H9 (cell line): ENCODE measurements around the gene USP49. TPM values are rescaled to one million over a fixed set of nuclear protein-coding genes. Genes with fewer than 3 reads are reported as not detected.

Source experiments
- DNase-seq: peaks from one replicate; pipeline ENCODE4 v3.0.0-alpha.2; 2017
- H2AFZ ChIP-seq: one replicate; pipeline ENCODE4 v1.6.1; 2013; ENCODE audit warnings: mild to moderate bottlenecking, low read length, control low read depth, moderate library complexity
- H2AK5ac ChIP-seq: 2 replicates; pipeline ENCODE4 v1.6.1; 2013; ENCODE audit warnings: low read length, control low read depth, mixed read lengths; ENCODE audit not compliant: insufficient read length
- H2BK120ac ChIP-seq: one replicate; pipeline ENCODE4 v1.6.1; 2013; ENCODE audit warnings: low read depth, mild to moderate bottlenecking, low read length, control low read depth, inconsistent platforms; ENCODE audit not compliant: poor library complexity, severe bottlenecking
- H2BK12ac ChIP-seq: 2 replicates; pipeline ENCODE4 v1.6.1; 2013; ENCODE audit warnings: low read length, control low read depth, mixed read lengths, low read depth; ENCODE audit not compliant: insufficient read length
- H2BK15ac ChIP-seq: 2 replicates; pipeline ENCODE4 v1.6.1; 2013; ENCODE audit warnings: low read depth, low read length, control low read depth
- H2BK20ac ChIP-seq: one replicate; pipeline ENCODE4 v1.6.1; 2013; ENCODE audit warnings: low read depth, mild to moderate bottlenecking, low read length, control low read depth, inconsistent platforms; ENCODE audit not compliant: poor library complexity, severe bottlenecking
- H2BK5ac ChIP-seq: 2 replicates; pipeline ENCODE4 v1.6.1; 2013; ENCODE audit warnings: low read length, control low read depth, mixed read lengths; ENCODE audit not compliant: insufficient read length
- H3K14ac ChIP-seq: 2 replicates; pipeline ENCODE4 v1.6.1; 2013; ENCODE audit warnings: low read length, control low read depth; ENCODE audit not compliant: insufficient read depth
- H3K18ac ChIP-seq: 2 replicates; pipeline ENCODE4 v1.6.1; 2013; ENCODE audit warnings: low read depth, mild to moderate bottlenecking, mixed read lengths, low read length, control low read depth; ENCODE audit not compliant: insufficient read length
- H3K23ac ChIP-seq: 2 replicates; pipeline ENCODE4 v1.6.1; 2013; ENCODE audit warnings: low read length, control low read depth, mixed read lengths, low read depth; ENCODE audit not compliant: insufficient read length
- H3K23me2 ChIP-seq: 2 replicates; pipeline ENCODE4 v1.6.1; 2013; ENCODE audit warnings: low read depth, mild to moderate bottlenecking, mixed read lengths, low read length, control low read depth; ENCODE audit not compliant: insufficient read length, poor library complexity, severe bottlenecking
- H3K27ac ChIP-seq: 2 replicates; pipeline ENCODE4 v1.5.1; 2013; ENCODE audit warnings: low read length, control low read depth, mixed read lengths, low read depth; ENCODE audit not compliant: insufficient read length
- H3K27me3 ChIP-seq: 2 replicates; pipeline ENCODE4 v1.6.1; 2013; ENCODE audit warnings: low read length, control low read depth, inconsistent platforms; ENCODE audit not compliant: insufficient read depth
- H3K4ac ChIP-seq: 2 replicates; pipeline ENCODE4 v1.6.1; 2013; ENCODE audit warnings: low read depth, mild to moderate bottlenecking, control low read depth, inconsistent platforms, low read length, moderate library complexity
- H3K4me1 ChIP-seq: 2 replicates; pipeline ENCODE4 v1.6.1; 2013; ENCODE audit warnings: low read length, control low read depth, inconsistent platforms; ENCODE audit not compliant: insufficient read depth
- H3K4me2 ChIP-seq: 2 replicates; pipeline ENCODE4 v1.6.1; 2013; ENCODE audit warnings: low read length, control low read depth, mixed read lengths; ENCODE audit not compliant: insufficient read length, insufficient read depth
- H3K56ac ChIP-seq: 2 replicates; pipeline ENCODE4 v1.6.1; 2013; ENCODE audit warnings: low read depth, mild to moderate bottlenecking, mixed read lengths, low read length, control low read depth; ENCODE audit not compliant: insufficient read length
- H3K79me1 ChIP-seq: 2 replicates; pipeline ENCODE4 v1.6.1; 2013; ENCODE audit warnings: low read depth, mild to moderate bottlenecking, moderate library complexity, low read length, control low read depth, inconsistent platforms; ENCODE audit not compliant: insufficient read depth, poor library complexity, severe bottlenecking
- H3K79me2 ChIP-seq: 2 replicates; pipeline ENCODE4 v1.6.1; 2013; ENCODE audit warnings: low read length, control low read depth, inconsistent platforms; ENCODE audit not compliant: insufficient read depth
- H3K9ac ChIP-seq: 2 replicates; pipeline ENCODE4 v1.6.1; 2013; ENCODE audit warnings: low read length, control low read depth, mixed read lengths; ENCODE audit not compliant: insufficient read length; ENCODE audit errors: extremely low read depth
- H3K9me3 ChIP-seq: one replicate; pipeline ENCODE4 v1.6.1; 2013; ENCODE audit warnings: low read depth, low read length, inconsistent platforms; ENCODE audit not compliant: control insufficient read depth
- H3T11ph ChIP-seq: one replicate; pipeline ENCODE4 v1.6.1; 2013; ENCODE audit warnings: mild to moderate bottlenecking, low read length, control low read depth, inconsistent platforms
- H4K20me1 ChIP-seq: one replicate; pipeline ENCODE4 v1.6.1; 2013; ENCODE audit not compliant: control insufficient read depth, insufficient read length, insufficient read depth
- H4K5ac ChIP-seq: 2 replicates; pipeline ENCODE4 v1.6.1; 2013; ENCODE audit warnings: low read depth, mild to moderate bottlenecking, mixed read lengths, low read length, control low read depth; ENCODE audit not compliant: insufficient read length
- H4K8ac ChIP-seq: replicated peaks from 2 replicates; pipeline ENCODE4 v1.6.1; 2013; ENCODE audit warnings: low read length, control low read depth, mixed read lengths, low read depth; ENCODE audit not compliant: insufficient read length
- H4K91ac ChIP-seq: 2 replicates; pipeline ENCODE4 v1.6.1; 2013; ENCODE audit warnings: low read depth, mild to moderate bottlenecking, moderate library complexity, mixed read lengths, low read length, control low read depth; ENCODE audit not compliant: insufficient read length
- H3K27ac Mint-ChIP-seq, 3 experiments: 2 replicates in 2 of 3; 3 replicates in 1 of 3; pipeline ENCODE4 v1.8.0; 2020 to 2021; ENCODE audit warnings: mixed read lengths in 3 of 3, mild to moderate bottlenecking in 1 of 3, moderate library complexity in 1 of 3
- H3K27me3 Mint-ChIP-seq: 2 replicates; pipeline ENCODE4 v1.8.0; 2021; ENCODE audit warnings: low read depth, mild to moderate bottlenecking, moderate library complexity, mixed read lengths
- H3K36me3 Mint-ChIP-seq, 3 experiments: 2 replicates in 2 of 3; 3 replicates in 1 of 3; pipeline ENCODE4 v1.8.0; 2020 to 2021; ENCODE audit warnings: low read depth in 3 of 3, mixed read lengths in 3 of 3; ENCODE audit not compliant: insufficient read depth in 1 of 3
- H3K4me1 Mint-ChIP-seq, 2 experiments: 2 replicates each; pipeline ENCODE4 v1.8.0; 2020; ENCODE audit warnings: mixed read lengths in 2 of 2
- H3K4me3 Mint-ChIP-seq, 2 experiments: 2 replicates in 1 of 2; 3 replicates in 1 of 2; pipeline ENCODE4 v1.8.0; 2020 to 2021; ENCODE audit warnings: mild to moderate bottlenecking in 2 of 2, mixed read lengths in 2 of 2, moderate library complexity in 1 of 2
- H3K9me3 Mint-ChIP-seq, 2 experiments: 2 replicates in 1 of 2; 3 replicates in 1 of 2; pipeline ENCODE4 v1.8.0; 2020; ENCODE audit warnings: mild to moderate bottlenecking in 2 of 2, mixed read lengths in 2 of 2, moderate library complexity in 1 of 2
- WGBS: extraction: QIAGEN DNeasy Blood & Tissue Kit; methylation state at CpG from one replicate; pipeline ENCODE4 v1.1.7; 2013; ENCODE audit warnings: missing lambda C conversion rate, low lambda C conversion rate, mixed read lengths; ENCODE audit not compliant: insufficient read length; ENCODE audit errors: extremely low coverage; 5-methylcytosine and 5-hydroxymethylcytosine counted together
- total RNA-seq: library from RNA; stranded (reverse); gene quantifications from 2 replicates; pipeline ENCODE4 v1.2.1, GENCODE V29; 2021
- TF ChIP-seq, protein P1 (sequence below): fragments of 200-600 bp; sonication (generic); conservative IDR thresholded peaks from 3 replicates; pipeline ENCODE4 v1.8.0; 2021; ENCODE audit warnings: antibody characterized with exemption, mild to moderate bottlenecking

USP49 gene
- total RNA-seq, 1 experiment from 2014 or later = 19.0 TPM

DNA sequence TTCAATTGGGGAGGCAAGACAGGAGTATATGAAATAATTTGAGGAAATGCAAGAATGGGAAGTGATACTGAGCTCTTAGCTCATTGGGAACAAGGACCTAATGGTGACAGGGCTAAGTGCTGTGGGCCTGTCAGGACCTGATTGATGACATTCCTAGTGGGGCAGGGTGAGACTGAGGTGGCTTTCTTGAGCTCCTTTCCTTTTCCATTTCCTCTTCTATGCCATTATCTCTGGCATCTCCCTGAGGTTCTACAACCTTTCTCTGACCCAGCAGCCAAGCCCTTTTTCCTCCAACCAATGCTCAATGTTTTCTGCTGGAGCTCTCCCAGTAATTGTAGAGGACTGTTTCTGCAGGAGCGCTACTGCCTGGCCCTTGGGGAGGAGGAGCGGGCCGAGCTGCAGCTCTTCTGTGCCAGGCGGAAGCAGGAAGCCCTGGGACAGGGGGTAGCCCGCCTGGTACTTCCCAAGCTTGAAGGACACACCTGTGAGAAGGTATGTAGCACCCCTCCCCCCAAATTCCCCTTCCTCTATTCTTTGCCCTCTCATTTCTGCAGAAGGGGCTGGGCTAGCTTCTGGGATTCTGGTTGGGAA, 110.5 kb downstream of the USP49 start:
- H2BK15ac ChIP-seq = no peak overlapping the region
- no peak overlapping the region for H3K9ac ChIP-seq
- no peak overlapping the region for H2BK20ac ChIP-seq
- no peak overlapping the region for H3K4me2 ChIP-seq
- no peak overlapping the region for H4K91ac ChIP-seq
- no peaks in the 10 kb centered on the region for H3K4me1 ChIP-seq
- H3K56ac ChIP-seq = no peak overlapping the region
- H2BK5ac ChIP-seq = no peak overlapping the region
- H3K9me3 ChIP-seq = no peaks in the 10 kb centered on the region
- no peak overlapping the region for H3T11ph ChIP-seq
- H3K23me2 ChIP-seq = peaks cover 13% of the 10 kb centered on the region
- H2AFZ ChIP-seq = no peak overlapping the region
- Mint-ChIP-seq H3K4me1 (peaks cover 16 to 24% of the 10 kb centered on the region in 2 experiments), H3K36me3 (peaks cover 7 to 11% (median 9%) of the 10 kb centered on the region in 3 experiments), H3K4me3 (peak overlapping the region in 1 of 2 experiments; percentile 63; a peak in 4 of 5 replicates), H3K9me3 (no peaks in the 10 kb centered on the region; a peak in 3 of 5 replicates), H3K27ac (no peak overlapping the region), H3K27me3 (peaks cover 57% of the 10 kb centered on the region)
- H3K18ac ChIP-seq = no peak overlapping the region
- peaks cover 2% of the 10 kb centered on the region; the same call in 1 of the 2 replicates for H3K79me2 ChIP-seq
- WGBS = no CpG with 5 or more reads among the region's 5 CpGs
- peaks cover 17% of the 10 kb centered on the region; the same call in 1 of the 2 replicates for H3K27me3 ChIP-seq
- TF ChIP-seq, protein P1, sequence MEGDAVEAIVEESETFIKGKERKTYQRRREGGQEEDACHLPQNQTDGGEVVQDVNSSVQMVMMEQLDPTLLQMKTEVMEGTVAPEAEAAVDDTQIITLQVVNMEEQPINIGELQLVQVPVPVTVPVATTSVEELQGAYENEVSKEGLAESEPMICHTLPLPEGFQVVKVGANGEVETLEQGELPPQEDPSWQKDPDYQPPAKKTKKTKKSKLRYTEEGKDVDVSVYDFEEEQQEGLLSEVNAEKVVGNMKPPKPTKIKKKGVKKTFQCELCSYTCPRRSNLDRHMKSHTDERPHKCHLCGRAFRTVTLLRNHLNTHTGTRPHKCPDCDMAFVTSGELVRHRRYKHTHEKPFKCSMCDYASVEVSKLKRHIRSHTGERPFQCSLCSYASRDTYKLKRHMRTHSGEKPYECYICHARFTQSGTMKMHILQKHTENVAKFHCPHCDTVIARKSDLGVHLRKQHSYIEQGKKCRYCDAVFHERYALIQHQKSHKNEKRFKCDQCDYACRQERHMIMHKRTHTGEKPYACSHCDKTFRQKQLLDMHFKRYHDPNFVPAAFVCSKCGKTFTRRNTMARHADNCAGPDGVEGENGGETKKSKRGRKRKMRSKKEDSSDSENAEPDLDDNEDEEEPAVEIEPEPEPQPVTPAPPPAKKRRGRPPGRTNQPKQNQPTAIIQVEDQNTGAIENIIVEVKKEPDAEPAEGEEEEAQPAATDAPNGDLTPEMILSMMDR = no peak
- no peak overlapping the region for H3K23ac ChIP-seq
- no peak overlapping the region for H2AK5ac ChIP-seq
- H4K20me1 ChIP-seq = no peaks in the 10 kb centered on the region
- H4K8ac ChIP-seq = no peak overlapping the region
- H3K79me1 ChIP-seq = no peaks in the 10 kb centered on the region
- no peak overlapping the region for H2BK120ac ChIP-seq
- no peak overlapping the region for H4K5ac ChIP-seq
- no peak overlapping the region for H3K14ac ChIP-seq
- no peak for DNase-seq
- no peak overlapping the region for H2BK12ac ChIP-seq
- no peak overlapping the region for H3K4ac ChIP-seq
- no peak overlapping the region for H3K27ac ChIP-seq
